Measurements from ENCODE around the gene ARL6.

The ARL6 gene

GRCh38 chr3:97778152-97778551 lies 13.6 kb downstream of the ARL6 start:
- no peak overlapping the region for H3K27ac ChIP-seq (ENCODE audit: low read length)
- H3K27me3 ChIP-seq (ENCODE audit: control insufficient read depth, insufficient read depth, low read length) = no peaks in the 10 kb centered on the region
- no peaks in the 10 kb centered on the region for H3K4me1 ChIP-seq (ENCODE audit: control insufficient read depth, low read depth, low read length)
- H3K4me3 ChIP-seq (ENCODE audit: low read length) = no peak overlapping the region
- H3K9ac ChIP-seq (ENCODE audit: low read length) = no peak overlapping the region
- H3K36me3 ChIP-seq (ENCODE audit: control insufficient read depth, low read depth, low read length) = no peaks in the 10 kb centered on the region
- H3K9me3 ChIP-seq (ENCODE audit: control insufficient read depth, low read depth, low read length) = no peaks in the 10 kb centered on the region

GRCh38 chr3:97793420-97794019 lies 29.0 kb downstream of the ARL6 start:
- no peaks in the 10 kb centered on the region for H3K27me3 ChIP-seq (ENCODE audit: control insufficient read depth, insufficient read depth, low read length)

GRCh38 chr3:97795951-97796350 lies 31.4 kb downstream of the ARL6 start:
- no peaks in the 10 kb centered on the region for H3K36me3 ChIP-seq (ENCODE audit: control insufficient read depth, low read depth, low read length)
- no peaks in the 10 kb centered on the region for H3K9me3 ChIP-seq (ENCODE audit: control insufficient read depth, low read depth, low read length)
- no peak overlapping the region for H3K27ac ChIP-seq (ENCODE audit: low read length)
- H3K4me3 ChIP-seq (ENCODE audit: low read length) = no peak overlapping the region
- no peaks in the 10 kb centered on the region for H3K4me1 ChIP-seq (ENCODE audit: control insufficient read depth, low read depth, low read length)
- H3K27me3 ChIP-seq (ENCODE audit: control insufficient read depth, insufficient read depth, low read length) = no peaks in the 10 kb centered on the region
- no peak overlapping the region for H3K9ac ChIP-seq (ENCODE audit: low read length)

More at GRCh38 chr3:97793420-97794019, 29.0 kb downstream of the ARL6 start:
- Histone ChIP-seq H3K9me3 (ENCODE audit: control insufficient read depth, low read depth, low read length) (no peaks in the 10 kb centered on the region), H3K4me3 (ENCODE audit: low read length) (no peak overlapping the region), H3K36me3 (ENCODE audit: control insufficient read depth, low read depth, low read length) (no peaks in the 10 kb centered on the region), H3K9ac (ENCODE audit: low read length) (no peak overlapping the region), H3K4me1 (ENCODE audit: control insufficient read depth, low read depth, low read length) (no peaks in the 10 kb centered on the region), H3K27ac (ENCODE audit: low read length) (no peak overlapping the region)

- H3K9ac ChIP-seq (ENCODE audit: low read length) = no peak overlapping the region
- H3K27me3 ChIP-seq (ENCODE audit: control insufficient read depth, insufficient read depth, low read length) = no peaks in the 10 kb centered on the region
- H3K9me3 ChIP-seq (ENCODE audit: control insufficient read depth, low read depth, low read length) = no peaks in the 10 kb centered on the region
- H3K4me3 ChIP-seq (ENCODE audit: low read length) = no peak overlapping the region
- no peaks in the 10 kb centered on the region for H3K36me3 ChIP-seq (ENCODE audit: control insufficient read depth, low read depth, low read length)
- H3K4me1 ChIP-seq (ENCODE audit: control insufficient read depth, low read depth, low read length) = no peaks in the 10 kb centered on the region
- no peak overlapping the region for H3K27ac ChIP-seq (ENCODE audit: low read length)
These were observed 39.9 kb downstream of the ARL6 start for GRCh38 chr3:97804471-97804870.

GRCh38 chr3:97810779-97811390 lies 46.3 kb downstream of the ARL6 start:
- no peaks in the 10 kb centered on the region for H3K36me3 ChIP-seq (ENCODE audit: control insufficient read depth, low read depth, low read length)
- no peak overlapping the region for H3K4me3 ChIP-seq (ENCODE audit: low read length)
- H3K4me1 ChIP-seq (ENCODE audit: control insufficient read depth, low read depth, low read length) = no peaks in the 10 kb centered on the region
- no peak overlapping the region for H3K27ac ChIP-seq (ENCODE audit: low read length)
- no peaks in the 10 kb centered on the region for H3K9me3 ChIP-seq (ENCODE audit: control insufficient read depth, low read depth, low read length)
- no peaks in the 10 kb centered on the region for H3K27me3 ChIP-seq (ENCODE audit: control insufficient read depth, insufficient read depth, low read length)
- H3K9ac ChIP-seq (ENCODE audit: low read length) = no peak overlapping the region

- Histone ChIP-seq H3K36me3 (ENCODE audit: control insufficient read depth, low read depth, low read length) (no peaks in the 10 kb centered on the region), H3K27ac (ENCODE audit: low read length) (no peak overlapping the region), H3K27me3 (ENCODE audit: control insufficient read depth, insufficient read depth, low read length) (peaks cover 4% of the 10 kb centered on the region), H3K4me3 (ENCODE audit: low read length) (no peak overlapping the region), H3K9ac (ENCODE audit: low read length) (no peak overlapping the region), H3K4me1 (ENCODE audit: control insufficient read depth, low read depth, low read length) (peaks cover 4% of the 10 kb centered on the region), H3K9me3 (ENCODE audit: control insufficient read depth, low read depth, low read length) (no peaks in the 10 kb centered on the region)
These were observed 50.8 kb downstream of the ARL6 start for GRCh38 chr3:97815149-97815917.

GRCh38 chr3:97816811-97817210 lies 52.3 kb downstream of the ARL6 start:
- H3K9ac ChIP-seq (ENCODE audit: low read length) = no peak overlapping the region
- no peak overlapping the region for H3K4me3 ChIP-seq (ENCODE audit: low read length)
- H3K27ac ChIP-seq (ENCODE audit: low read length) = no peak overlapping the region
- H3K9me3 ChIP-seq (ENCODE audit: control insufficient read depth, low read depth, low read length) = no peaks in the 10 kb centered on the region
- H3K4me1 ChIP-seq (ENCODE audit: control insufficient read depth, low read depth, low read length) = peaks cover 10% of the 10 kb centered on the region
- H3K36me3 ChIP-seq (ENCODE audit: control insufficient read depth, low read depth, low read length) = no peaks in the 10 kb centered on the region
- H3K27me3 ChIP-seq (ENCODE audit: control insufficient read depth, insufficient read depth, low read length) = peaks cover 16% of the 10 kb centered on the region

GRCh38 chr3:97817965-97818364 lies 53.4 kb downstream of the ARL6 start:
- H3K4me3 ChIP-seq (ENCODE audit: low read length) = no peak overlapping the region
- peaks cover 12% of the 10 kb centered on the region for H3K4me1 ChIP-seq (ENCODE audit: control insufficient read depth, low read depth, low read length)
- no peak overlapping the region for H3K9ac ChIP-seq (ENCODE audit: low read length)
- H3K27ac ChIP-seq (ENCODE audit: low read length) = no peak overlapping the region
- no peaks in the 10 kb centered on the region for H3K9me3 ChIP-seq (ENCODE audit: control insufficient read depth, low read depth, low read length)
- H3K27me3 ChIP-seq (ENCODE audit: control insufficient read depth, insufficient read depth, low read length) = peaks cover 23% of the 10 kb centered on the region
- H3K36me3 ChIP-seq (ENCODE audit: control insufficient read depth, low read depth, low read length) = no peaks in the 10 kb centered on the region

GRCh38 chr3:97820780-97821179 lies 56.2 kb downstream of the ARL6 start:
- H3K4me3 ChIP-seq (ENCODE audit: low read length) = peak overlapping the region; percentile 60
- peaks cover 35% of the 10 kb centered on the region for H3K27me3 ChIP-seq (ENCODE audit: control insufficient read depth, insufficient read depth, low read length)
- peaks cover 15% of the 10 kb centered on the region for H3K4me1 ChIP-seq (ENCODE audit: control insufficient read depth, low read depth, low read length)
- H3K27ac ChIP-seq (ENCODE audit: low read length) = no peak overlapping the region
- H3K9me3 ChIP-seq (ENCODE audit: control insufficient read depth, low read depth, low read length) = no peaks in the 10 kb centered on the region
- H3K9ac ChIP-seq (ENCODE audit: low read length) = no peak overlapping the region
- H3K36me3 ChIP-seq (ENCODE audit: control insufficient read depth, low read depth, low read length) = no peaks in the 10 kb centered on the region

- H3K9me3 ChIP-seq (ENCODE audit: control insufficient read depth, low read depth, low read length) = no peaks in the 10 kb centered on the region
- H3K9ac ChIP-seq (ENCODE audit: low read length) = peak overlapping the region; percentile 61
- H3K4me1 ChIP-seq (ENCODE audit: control insufficient read depth, low read depth, low read length) = peaks cover 15% of the 10 kb centered on the region
- no peaks in the 10 kb centered on the region for H3K36me3 ChIP-seq (ENCODE audit: control insufficient read depth, low read depth, low read length)
- H3K27me3 ChIP-seq (ENCODE audit: control insufficient read depth, insufficient read depth, low read length) = peaks cover 35% of the 10 kb centered on the region
- H3K27ac ChIP-seq (ENCODE audit: low read length) = no peak overlapping the region
- H3K4me3 ChIP-seq (ENCODE audit: low read length) = peak overlapping the region; percentile 60
These were observed 56.8 kb downstream of the ARL6 start for GRCh38 chr3:97821287-97821773.

GRCh38 chr3:97821774-97822358 lies 57.3 kb downstream of the ARL6 start, which contains the start of gene CRYBG3:
CRYBG3 (plus strand) TSS chr3:97822011; CDS start chr3:97822207, 196 bp downstream.
- H3K36me3 ChIP-seq (ENCODE audit: control insufficient read depth, low read depth, low read length) = no peaks in the 10 kb centered on the region
- peak within 1 kb of the TSS; percentile 61 for H3K9ac ChIP-seq (ENCODE audit: low read length)
- peak within 1 kb of the TSS; percentile 60 for H3K4me3 ChIP-seq (ENCODE audit: low read length)
- H3K4me1 ChIP-seq (ENCODE audit: control insufficient read depth, low read depth, low read length) = peaks cover 15% of the 10 kb centered on the region
- peaks cover 35% of the 10 kb centered on the region for H3K27me3 ChIP-seq (ENCODE audit: control insufficient read depth, insufficient read depth, low read length)
- no peak within 1 kb of the TSS for H3K27ac ChIP-seq (ENCODE audit: low read length)
- no peaks in the 10 kb centered on the region for H3K9me3 ChIP-seq (ENCODE audit: control insufficient read depth, low read depth, low read length)
